Raji (cell line): ENCODE measurements around the gene TSPAN8.

Source experiments
- POLR2A ChIP-seq: IDR thresholded peaks from 2 replicates; pipeline ENCODE4 v1.6.1; 2011; ENCODE audit warnings: low read depth, low read length, control low read depth; ENCODE audit not compliant: insufficient read depth

The TSPAN8 gene

DNA sequence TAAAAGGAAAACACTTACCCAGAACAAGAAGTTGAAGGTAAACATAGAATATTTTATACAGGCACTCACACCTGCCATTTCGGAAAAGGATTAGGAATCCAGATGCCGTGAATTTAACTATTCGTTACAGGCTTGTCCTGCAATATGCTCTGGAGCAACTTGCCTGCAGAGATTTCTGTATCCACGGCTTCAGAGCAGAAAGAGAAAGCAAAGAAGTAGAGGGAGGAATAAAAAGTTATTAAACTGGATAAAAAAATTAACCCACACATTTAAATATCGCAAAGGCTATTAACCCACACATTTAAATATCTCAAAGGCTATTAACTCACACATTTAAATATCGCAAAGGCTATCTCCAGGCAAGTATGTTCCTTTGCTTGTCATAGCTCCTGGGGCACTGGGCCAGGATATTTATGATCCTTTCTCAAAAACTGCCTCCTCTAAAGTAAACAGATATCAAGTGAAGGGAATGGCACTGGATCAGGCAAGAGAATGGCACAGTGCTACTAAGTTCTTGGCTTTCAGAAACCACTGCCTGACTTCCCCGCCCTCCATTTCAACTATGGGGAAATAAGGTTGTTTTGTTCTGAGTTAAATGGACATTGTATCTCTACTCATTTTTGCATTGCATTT lies at the start of gene TSPAN8:
TSPAN8 (minus strand) TSS at position 399 of the 633 bp plus-strand sequence; CDS start at position 78, 321 bp downstream.
- TF ChIP-seq POLR2A: no peak

DNA sequence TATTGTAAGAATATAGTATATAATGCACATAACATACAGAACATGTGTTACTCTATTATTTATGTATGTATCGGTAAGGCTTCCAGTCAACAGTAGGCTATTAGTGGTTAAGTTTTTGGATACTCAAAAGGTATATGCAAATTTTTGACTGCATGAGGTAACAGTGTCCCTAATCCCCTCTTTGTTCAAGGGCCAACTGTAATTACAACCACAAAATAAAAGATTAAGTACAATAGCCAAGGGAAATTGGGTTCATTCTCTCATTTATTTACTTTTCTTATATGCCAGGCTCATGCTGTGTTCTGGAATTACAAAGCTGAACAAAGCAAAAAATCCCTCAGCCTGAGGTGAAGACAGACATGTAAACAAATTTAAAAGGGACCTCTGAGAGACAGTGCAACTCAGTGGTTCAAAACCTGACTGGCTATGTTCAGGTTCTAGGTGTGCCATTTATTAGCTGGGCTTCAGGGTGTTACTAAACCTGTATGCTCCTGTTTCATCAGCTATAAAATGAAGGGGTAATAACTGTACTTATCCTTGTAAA lies 43.4 kb upstream of the TSPAN8 start:
- no peak for TF ChIP-seq POLR2A

DNA sequence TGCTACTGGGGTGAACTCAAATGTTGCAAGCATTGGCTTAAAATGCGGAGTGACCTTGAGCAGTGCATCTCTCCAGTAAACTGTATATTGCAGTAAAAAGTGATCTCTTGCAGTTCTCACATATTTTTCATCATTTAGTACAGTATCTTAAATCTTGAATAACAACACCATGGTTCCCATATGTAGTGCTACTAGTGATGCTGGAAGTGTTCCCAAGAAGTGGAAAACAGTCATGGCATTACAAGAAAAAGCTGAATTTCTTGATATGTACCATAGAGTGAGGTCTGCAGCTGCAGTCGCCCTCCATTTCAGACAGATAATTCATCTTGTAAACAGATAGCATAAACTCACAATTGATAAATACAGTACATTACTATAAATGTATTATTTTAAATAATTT lies 42.9 kb upstream of the TSPAN8 start:
- no peak for TF ChIP-seq POLR2A

DNA sequence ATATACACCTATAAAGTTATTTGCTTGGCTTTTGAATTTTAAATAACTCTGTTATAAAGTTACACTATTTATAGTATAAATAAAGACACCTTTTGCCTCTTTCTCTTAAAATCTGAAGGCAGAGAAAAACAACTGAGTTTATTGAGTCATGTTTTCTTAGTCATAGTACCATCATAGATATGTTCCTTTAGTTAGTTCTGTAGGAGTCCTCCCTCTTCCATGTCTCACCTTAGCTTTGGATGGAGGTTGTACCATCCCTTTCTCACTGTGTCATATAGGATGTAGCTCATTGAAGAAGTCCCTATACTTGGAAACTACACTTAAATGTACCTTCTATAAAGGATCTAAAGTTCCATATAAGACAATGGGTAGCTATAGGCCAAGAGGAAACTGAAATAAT lies 39.7 kb upstream of the TSPAN8 start:
- no peak for TF ChIP-seq POLR2A

DNA sequence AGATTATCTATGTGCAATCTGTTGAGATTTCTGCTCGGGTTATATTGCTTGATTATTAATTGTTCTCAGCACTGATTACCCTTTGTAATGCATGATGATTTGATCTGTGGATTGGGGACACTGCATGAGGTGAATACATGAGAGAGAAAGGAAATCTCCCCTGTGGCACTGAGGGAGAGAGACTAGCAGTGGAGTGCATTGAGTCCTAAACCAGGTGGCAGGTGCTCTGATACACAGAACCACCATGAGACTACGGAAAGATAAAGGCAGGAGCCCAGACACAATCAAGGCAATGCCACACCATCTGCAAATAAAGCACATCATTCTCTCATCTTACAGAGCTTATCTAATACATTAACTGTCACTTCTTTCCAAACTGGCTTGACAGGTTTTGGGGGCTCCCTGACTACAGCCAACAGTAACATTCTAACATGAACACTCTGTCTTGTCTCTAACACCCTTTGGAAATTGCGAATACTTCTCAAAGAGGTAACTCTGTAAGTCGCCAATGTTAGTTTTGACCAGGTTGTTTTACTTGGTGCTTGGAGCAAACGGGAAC lies 37.6 kb upstream of the TSPAN8 start:
- TF ChIP-seq POLR2A: no peak

DNA sequence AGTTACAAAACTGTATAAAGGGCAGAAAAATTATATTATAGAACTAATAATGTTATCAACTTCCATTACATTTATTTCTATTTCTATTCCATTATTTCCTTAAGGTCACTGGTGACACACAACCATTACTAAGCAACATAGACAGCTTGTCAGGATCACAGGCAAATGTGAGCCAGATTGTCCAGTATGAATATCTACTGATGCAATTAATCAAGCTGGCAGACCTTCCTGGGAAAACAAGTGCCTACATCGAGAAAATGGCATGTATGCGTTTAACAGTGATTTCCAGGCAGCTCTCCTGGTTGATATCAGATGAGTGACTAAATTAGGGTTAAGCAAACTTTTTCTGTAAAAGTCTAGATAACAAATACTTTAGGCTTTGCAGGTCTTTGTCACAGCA lies 36.9 kb upstream of the TSPAN8 start:
- no peak for TF ChIP-seq POLR2A

DNA sequence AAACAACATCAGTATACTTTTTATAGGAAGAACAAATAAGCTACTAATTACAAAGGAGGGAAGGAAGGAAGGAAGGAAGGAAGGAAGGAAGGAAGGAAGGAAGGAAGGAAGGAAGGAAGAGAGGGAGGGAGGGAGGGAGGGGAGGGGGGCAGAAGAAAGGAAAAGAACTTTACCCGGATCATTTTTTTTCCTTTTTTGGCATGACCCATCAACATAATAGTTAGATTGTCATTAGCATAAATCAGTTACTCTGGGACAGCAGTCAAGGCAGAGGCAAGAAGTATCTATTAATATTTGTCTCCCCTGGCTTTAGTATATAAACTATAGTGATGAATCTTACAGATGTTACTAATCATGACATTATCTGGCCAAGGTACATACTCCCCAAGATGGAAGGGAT lies 35.2 kb upstream of the TSPAN8 start:
- TF ChIP-seq POLR2A: no peak

DNA sequence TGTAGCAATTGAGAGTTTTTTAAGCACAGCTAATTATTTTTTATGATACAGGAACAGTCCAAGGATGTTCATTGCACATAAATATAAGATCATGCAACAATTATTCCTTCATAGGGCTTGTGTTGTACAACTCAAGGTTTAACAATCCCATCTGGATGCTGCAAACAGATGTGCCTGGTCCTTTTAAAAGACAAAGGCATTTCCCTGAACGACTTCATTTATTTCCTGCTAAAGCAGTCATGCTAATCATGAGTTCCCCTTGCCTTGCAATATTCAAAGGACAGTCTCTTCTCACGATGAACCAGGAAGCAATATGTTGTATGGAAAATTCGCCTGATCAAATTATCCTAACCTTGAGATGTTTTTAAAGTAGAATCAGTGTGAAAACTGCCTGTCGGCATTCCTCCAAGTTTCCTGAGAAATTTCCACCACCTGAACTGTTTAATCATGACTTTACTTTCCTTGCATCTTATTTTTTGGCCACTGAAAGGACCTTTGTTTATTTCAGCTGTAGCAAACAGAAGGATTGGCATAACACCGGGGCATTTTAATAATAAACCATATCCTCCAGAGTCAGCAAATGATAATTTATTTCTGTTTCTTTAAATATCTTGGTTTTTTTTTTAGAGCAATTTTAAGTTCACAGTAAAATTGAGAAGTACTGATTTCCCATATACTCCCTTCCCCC lies 33.9 kb upstream of the TSPAN8 start:
- no peak for TF ChIP-seq POLR2A

DNA sequence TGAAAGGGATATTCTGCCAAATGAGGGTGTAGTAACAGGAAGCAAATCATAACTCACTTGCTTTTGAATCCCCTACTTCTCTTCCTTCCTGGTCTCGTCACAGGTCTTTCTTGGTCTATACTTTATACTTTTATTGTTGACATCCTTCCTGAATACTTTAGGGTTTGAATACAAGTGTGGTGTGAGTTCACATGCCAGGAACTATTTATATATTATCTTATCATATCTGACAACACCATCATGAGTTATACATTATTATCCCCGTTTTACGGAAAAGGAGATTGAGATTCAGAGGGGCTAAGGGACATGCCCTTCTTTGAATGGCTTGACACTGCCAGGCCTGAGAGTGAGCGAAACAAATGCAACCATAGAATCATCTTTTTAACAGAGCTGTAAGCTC lies 33.0 kb upstream of the TSPAN8 start:
- TF ChIP-seq POLR2A: no peak

DNA sequence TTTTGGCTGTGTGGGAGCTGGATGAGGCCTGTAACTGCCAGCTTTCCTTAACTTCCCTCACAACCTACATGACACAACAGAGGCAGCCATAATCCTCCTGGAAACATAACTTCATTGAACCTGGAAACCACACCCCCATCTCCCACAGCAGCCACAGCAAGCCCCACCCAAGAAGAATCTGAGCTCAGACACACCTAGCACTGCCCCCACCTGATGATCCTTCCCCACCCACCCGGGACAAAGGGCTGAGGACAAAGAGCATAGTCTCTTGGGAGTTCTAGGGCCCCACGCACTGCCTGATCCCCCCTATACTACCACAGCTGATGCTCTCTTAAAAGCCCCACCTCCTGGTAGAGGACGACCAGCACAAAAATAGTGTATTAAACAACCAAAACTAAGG lies 29.6 kb upstream of the TSPAN8 start:
- no peak for TF ChIP-seq POLR2A

DNA sequence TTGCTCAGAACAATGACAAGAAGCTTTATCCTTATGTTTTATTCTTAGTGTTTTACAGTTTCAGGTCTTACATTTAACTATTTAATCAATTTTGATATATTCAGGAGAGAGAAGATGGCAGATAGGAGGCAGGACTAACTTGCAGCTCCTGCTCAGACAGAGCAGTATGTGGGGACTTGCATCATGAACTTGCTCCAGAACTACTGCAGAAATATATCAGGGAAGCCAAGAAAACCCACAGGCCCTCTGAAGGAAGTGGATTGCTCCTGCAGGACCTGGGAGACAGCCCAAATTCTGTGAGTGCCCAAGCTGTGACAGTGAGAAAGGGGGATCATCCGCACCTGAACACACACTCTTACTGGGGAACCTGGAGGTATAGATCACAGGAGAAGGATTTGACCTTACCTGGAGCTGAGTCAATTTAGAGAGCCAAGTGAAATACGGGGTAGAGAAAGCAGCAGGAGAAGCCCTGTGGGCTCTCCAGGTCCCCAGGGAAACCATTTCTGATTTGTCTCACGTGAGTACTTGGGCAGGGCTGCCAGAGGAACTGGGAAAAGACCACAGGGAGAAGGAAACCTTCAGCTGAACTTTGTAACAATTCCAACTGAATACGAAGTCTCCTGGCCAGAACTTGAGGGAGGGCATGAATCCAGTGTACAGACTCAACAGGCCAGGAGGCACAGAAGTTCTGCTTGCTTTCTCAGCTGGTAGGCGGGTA lies 28.9 kb upstream of the TSPAN8 start:
- TF ChIP-seq POLR2A: no peak

DNA sequence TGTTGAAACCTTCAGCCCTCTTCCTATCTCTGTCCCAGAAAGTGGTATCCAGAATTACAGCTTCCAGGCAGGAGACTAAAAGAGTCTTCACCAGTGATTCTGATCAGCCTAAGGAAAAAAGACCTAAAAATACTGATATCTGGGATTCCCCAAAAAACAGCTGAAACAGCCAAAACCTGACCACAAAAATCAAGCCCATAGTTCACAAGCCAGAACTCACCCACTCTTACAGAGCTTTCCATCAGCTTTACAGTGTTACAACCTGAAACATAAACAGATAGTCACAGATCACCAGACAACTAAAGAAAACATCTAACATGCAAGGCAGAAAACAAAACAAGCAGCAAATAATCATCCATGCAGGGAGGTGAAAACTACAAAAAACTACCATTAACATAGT lies 26.0 kb upstream of the TSPAN8 start:
- no peak for TF ChIP-seq POLR2A

DNA sequence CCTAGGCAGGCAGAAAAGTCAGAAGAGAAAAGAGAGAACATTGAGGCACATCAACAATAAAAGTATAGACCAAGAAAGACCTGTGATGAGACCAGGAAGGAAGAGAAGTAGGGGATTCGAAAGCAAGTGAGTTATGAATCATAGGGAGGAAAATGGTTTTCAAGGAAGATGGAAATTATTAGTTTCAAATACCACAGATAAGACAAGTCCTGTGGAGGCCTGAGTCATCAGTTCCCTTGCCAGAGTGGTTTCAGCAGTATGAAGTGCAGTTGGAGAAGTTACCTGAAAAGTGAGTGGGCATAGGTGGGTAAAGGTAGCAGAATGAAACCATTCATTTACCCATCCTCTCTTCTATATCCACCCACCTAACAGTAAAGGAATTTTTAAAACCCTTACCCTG lies 25.2 kb upstream of the TSPAN8 start:
- no peak for TF ChIP-seq POLR2A

DNA sequence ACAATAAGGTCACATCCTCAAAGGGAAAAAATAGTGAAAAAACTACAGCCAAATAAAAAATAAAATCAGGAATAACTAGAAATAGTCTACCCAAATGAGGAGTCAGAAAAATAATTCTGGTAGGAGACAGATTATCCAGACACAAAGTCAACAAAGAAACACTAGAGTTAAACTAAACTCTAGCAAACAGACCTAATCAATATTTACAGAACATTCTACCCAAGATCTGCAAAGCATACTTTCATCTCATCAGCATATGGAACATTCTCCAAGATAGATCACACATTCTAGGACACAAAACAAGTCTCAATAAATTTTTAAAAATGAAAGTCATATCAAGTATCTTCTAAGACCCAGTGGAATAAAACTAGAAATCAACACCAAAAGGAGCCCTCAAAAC lies 20.4 kb upstream of the TSPAN8 start:
- TF ChIP-seq POLR2A: no peak

DNA sequence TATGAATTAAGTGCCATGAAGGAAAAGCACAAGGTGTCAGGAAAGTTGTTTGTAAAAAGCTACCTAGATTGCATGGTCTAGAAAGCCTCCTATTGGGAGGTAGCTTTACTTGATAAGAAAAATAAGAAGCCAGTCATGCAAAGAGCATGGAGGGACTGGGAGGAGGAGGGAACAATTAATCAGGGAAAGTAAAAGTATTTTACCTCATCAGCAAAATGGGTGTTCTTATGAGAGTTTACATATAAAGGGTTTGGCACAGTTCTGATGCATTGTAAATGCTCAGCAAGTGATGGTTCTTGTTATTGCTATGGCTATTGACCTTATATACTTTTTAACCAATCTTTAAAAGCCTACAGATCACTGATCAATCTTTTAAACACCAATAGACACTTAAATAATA lies 17.0 kb upstream of the TSPAN8 start:
- TF ChIP-seq POLR2A: no peak

DNA sequence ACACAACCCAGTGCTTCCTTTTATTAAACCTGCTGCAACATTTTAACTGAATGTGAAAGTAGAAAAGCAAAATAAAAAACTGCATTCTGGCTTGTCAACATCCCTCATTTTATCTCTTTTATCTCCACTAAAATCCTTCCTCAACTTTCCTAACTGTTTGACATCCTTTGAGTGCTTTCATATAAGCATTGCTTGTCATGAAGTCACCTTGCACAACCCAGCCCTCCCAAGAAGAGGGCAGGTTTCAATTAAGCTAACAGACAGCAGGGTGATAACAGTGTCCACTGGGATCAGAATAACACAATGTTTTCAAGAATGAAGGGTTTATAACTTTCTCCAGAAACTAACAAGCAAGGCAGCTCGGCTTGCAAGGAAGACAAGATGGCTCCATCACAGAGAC lies 16.3 kb upstream of the TSPAN8 start:
- TF ChIP-seq POLR2A: no peak
